Measurements from ENCODE around the gene FRZB.

FRZB gene

GRCh38 chr2:182855376-182855775, 11.1 kb downstream of the FRZB start:
- no peaks in the 10 kb centered on the region for H3K79me2 ChIP-seq (ENCODE audit: low read length)
- no peaks in the 10 kb centered on the region for H3K9me2 ChIP-seq (replicated peaks; ENCODE audit: insufficient read depth, low read length)
- H3K27ac ChIP-seq (ENCODE audit: low read length): no peak overlapping the region
- no peak overlapping the region for H3K4me3 ChIP-seq (ENCODE audit: low read length)
- H3K9ac ChIP-seq (ENCODE audit: low read length): no peak overlapping the region
- no peaks in the 10 kb centered on the region for H3K27me3 ChIP-seq (replicated peaks; ENCODE audit: insufficient read depth, low read length)
- TF ChIP-seq EZH2phosphoT487 (IDR thresholded peaks at IDR 0.05; ENCODE audit: low read length) (no peak), EZH2 (optimal IDR thresholded peaks at IDR 0.05; ENCODE audit: low read depth, low read length) (no peak)
- TF ChIP-seq, protein P1, sequence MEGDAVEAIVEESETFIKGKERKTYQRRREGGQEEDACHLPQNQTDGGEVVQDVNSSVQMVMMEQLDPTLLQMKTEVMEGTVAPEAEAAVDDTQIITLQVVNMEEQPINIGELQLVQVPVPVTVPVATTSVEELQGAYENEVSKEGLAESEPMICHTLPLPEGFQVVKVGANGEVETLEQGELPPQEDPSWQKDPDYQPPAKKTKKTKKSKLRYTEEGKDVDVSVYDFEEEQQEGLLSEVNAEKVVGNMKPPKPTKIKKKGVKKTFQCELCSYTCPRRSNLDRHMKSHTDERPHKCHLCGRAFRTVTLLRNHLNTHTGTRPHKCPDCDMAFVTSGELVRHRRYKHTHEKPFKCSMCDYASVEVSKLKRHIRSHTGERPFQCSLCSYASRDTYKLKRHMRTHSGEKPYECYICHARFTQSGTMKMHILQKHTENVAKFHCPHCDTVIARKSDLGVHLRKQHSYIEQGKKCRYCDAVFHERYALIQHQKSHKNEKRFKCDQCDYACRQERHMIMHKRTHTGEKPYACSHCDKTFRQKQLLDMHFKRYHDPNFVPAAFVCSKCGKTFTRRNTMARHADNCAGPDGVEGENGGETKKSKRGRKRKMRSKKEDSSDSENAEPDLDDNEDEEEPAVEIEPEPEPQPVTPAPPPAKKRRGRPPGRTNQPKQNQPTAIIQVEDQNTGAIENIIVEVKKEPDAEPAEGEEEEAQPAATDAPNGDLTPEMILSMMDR (IDR thresholded peaks at IDR 0.05; ENCODE audit: low read length): no peak
- H3K4me1 ChIP-seq (ENCODE audit: low read length): no peaks in the 10 kb centered on the region
- no peaks in the 10 kb centered on the region for H3K9me3 ChIP-seq (replicated peaks; ENCODE audit: insufficient read depth, low read length)
- H3F3A ChIP-seq (ENCODE audit: insufficient read depth, low read length): no peaks in the 10 kb centered on the region
- no peak for DNase-seq
- H4K20me1 ChIP-seq (ENCODE audit: insufficient read depth, low read length): no peaks in the 10 kb centered on the region
- no peak overlapping the region for H3K4me2 ChIP-seq (ENCODE audit: low read depth, low read length)
- no peaks in the 10 kb centered on the region for H3K36me3 ChIP-seq (replicated peaks; ENCODE audit: insufficient read depth, low read length)
- H2AFZ ChIP-seq (ENCODE audit: low read length): no peak overlapping the region

- H3K9me2 ChIP-seq (replicated peaks; ENCODE audit: insufficient read depth, low read length): no peaks in the 10 kb centered on the region
- no peaks in the 10 kb centered on the region for H3F3A ChIP-seq (ENCODE audit: insufficient read depth, low read length)
- TF ChIP-seq, protein P1 (IDR thresholded peaks at IDR 0.05; ENCODE audit: low read length): no peak
- no peak for TF ChIP-seq EZH2 (optimal IDR thresholded peaks at IDR 0.05; ENCODE audit: low read depth, low read length)
- TF ChIP-seq EZH2phosphoT487 (IDR thresholded peaks at IDR 0.05; ENCODE audit: low read length): no peak
- no peak overlapping the region for H3K27ac ChIP-seq (ENCODE audit: low read length)
- no peak for DNase-seq
- no peaks in the 10 kb centered on the region for H3K79me2 ChIP-seq (ENCODE audit: low read length)
- no peak overlapping the region for H3K4me3 ChIP-seq (ENCODE audit: low read length)
- no peaks in the 10 kb centered on the region for H3K4me1 ChIP-seq (ENCODE audit: low read length)
- H3K4me2 ChIP-seq (ENCODE audit: low read depth, low read length): no peak overlapping the region
- H4K20me1 ChIP-seq (ENCODE audit: insufficient read depth, low read length): no peaks in the 10 kb centered on the region
- no peaks in the 10 kb centered on the region for H3K27me3 ChIP-seq (replicated peaks; ENCODE audit: insufficient read depth, low read length)
- no peak overlapping the region for H3K9ac ChIP-seq (ENCODE audit: low read length)
- no peaks in the 10 kb centered on the region for H3K36me3 ChIP-seq (replicated peaks; ENCODE audit: insufficient read depth, low read length)
- H3K9me3 ChIP-seq (replicated peaks; ENCODE audit: insufficient read depth, low read length): no peaks in the 10 kb centered on the region
- H2AFZ ChIP-seq (ENCODE audit: low read length): no peak overlapping the region
These were observed 11.9 kb downstream of the FRZB start for GRCh38 chr2:182854375-182855105.

GRCh38 chr2:182852801-182853200, 13.6 kb downstream of the FRZB start:
- Histone ChIP-seq H2AFZ (ENCODE audit: low read length) (no peak overlapping the region), H3K4me3 (ENCODE audit: low read length) (no peak overlapping the region), H3K36me3 (replicated peaks; ENCODE audit: insufficient read depth, low read length) (no peaks in the 10 kb centered on the region), H3K79me2 (ENCODE audit: low read length) (no peaks in the 10 kb centered on the region), H3K9me3 (replicated peaks; ENCODE audit: insufficient read depth, low read length) (no peaks in the 10 kb centered on the region), H3K27me3 (replicated peaks; ENCODE audit: insufficient read depth, low read length) (no peaks in the 10 kb centered on the region), H3K4me1 (ENCODE audit: low read length) (no peaks in the 10 kb centered on the region), H3K27ac (ENCODE audit: low read length) (no peak overlapping the region), H4K20me1 (ENCODE audit: insufficient read depth, low read length) (no peaks in the 10 kb centered on the region), H3F3A (ENCODE audit: insufficient read depth, low read length) (no peaks in the 10 kb centered on the region), H3K4me2 (ENCODE audit: low read depth, low read length) (no peak overlapping the region), H3K9me2 (replicated peaks; ENCODE audit: insufficient read depth, low read length) (no peaks in the 10 kb centered on the region), H3K9ac (ENCODE audit: low read length) (no peak overlapping the region)
- TF ChIP-seq, protein P1 (IDR thresholded peaks at IDR 0.05; ENCODE audit: low read length): no peak
- no peak for DNase-seq
